OCI-LY3 (cell line): ENCODE data around the gene SCAF11.

Experiments used
- H2AFZ ChIP-seq: fragments of 200-600, 300-600 bp; shearing (Covaris generic); 2 replicates; pipeline ENCODE4 v1.6.0; 2014; ENCODE audit warnings: antibody characterized with exemption, low read depth, low read length
- H3K27ac ChIP-seq: fragments of 200-600, 300-600 bp; sonication (generic); 2 replicates; pipeline ENCODE4 v1.5.1; 2014; ENCODE audit warnings: mild to moderate bottlenecking, low read length, moderate library complexity, mixed read lengths
- H3K27me3 ChIP-seq: fragments of 200-600, 300-600 bp; sonication (generic); 2 replicates; pipeline ENCODE4 v1.6.1; 2014; ENCODE audit warnings: low read depth, low read length, mixed read lengths
- H3K36me3 ChIP-seq: fragments of 200-600, 300-600 bp; sonication (generic); replicated peaks from 2 replicates; pipeline ENCODE3; 2014; ENCODE audit warnings: low read depth, low read length, mixed read lengths
- H3K4me1 ChIP-seq: fragments of 300-600, 200-600 bp; sonication (generic); 2 replicates; pipeline ENCODE4 v1.6.1; 2014; ENCODE audit warnings: low read length, mixed read lengths
- H3K4me2 ChIP-seq: fragments of 200-600, 300-600 bp; sonication (generic); 2 replicates; pipeline ENCODE4 v1.6.1; 2014; ENCODE audit warnings: low read length, mixed read lengths
- H3K4me3 ChIP-seq: fragments of 300-600, 200-600 bp; sonication (generic); 2 replicates; pipeline ENCODE4 v1.5.1; 2014; ENCODE audit warnings: antibody characterized with exemption, mild to moderate bottlenecking, low read length, moderate library complexity
- H3K79me2 ChIP-seq: fragments of 300-600, 200-600 bp; shearing (Covaris generic); 2 replicates; pipeline ENCODE4 v1.6.1; 2014; ENCODE audit warnings: mild to moderate bottlenecking, low read length, mixed read lengths
- H3K9ac ChIP-seq: fragments of 300-600, 200-600 bp; shearing (Covaris generic); 2 replicates; pipeline ENCODE4 v1.6.0; 2014; ENCODE audit warnings: mild to moderate bottlenecking, low read length, moderate library complexity
- H3K9me3 ChIP-seq: fragments of 200-600, 300-600 bp; shearing (Covaris generic); 2 replicates; pipeline ENCODE4 v1.6.1; 2014; ENCODE audit warnings: low read length, mixed read lengths; ENCODE audit not compliant: insufficient read depth
- H4K20me1 ChIP-seq: fragments of 200-600, 300-600 bp; sonication (generic); 2 replicates; pipeline ENCODE4 v1.6.1; 2016; ENCODE audit warnings: low read length, mixed read lengths; ENCODE audit not compliant: insufficient read depth
- CTCF ChIP-seq: fragments of 200-600, 300-600 bp; sonication (generic); IDR thresholded peaks from 2 replicates; pipeline ENCODE4 v1.5.1; 2014; ENCODE audit warnings: antibody characterized with exemption, low read length, low read depth
- EZH2phosphoT487 ChIP-seq: fragments of 200-600 bp; shearing (Covaris generic); IDR thresholded peaks from 2 replicates; pipeline ENCODE4 v1.6.1; 2018; ENCODE audit warnings: antibody characterized with exemption, mixed run types, low read depth

The SCAF11 gene

GRCh38 chr12:45989721-45990467 lies 480 bp downstream of the SCAF11 start:
- Histone ChIP-seq H3K36me3 (peaks cover 23% of the 10 kb centered on the region), H3K27me3 (no peaks in the 10 kb centered on the region), H3K4me1 (peaks cover 39% of the 10 kb centered on the region), H3K79me2 (peaks cover 55% of the 10 kb centered on the region), H3K4me2 (peak overlapping the region; percentile 82), H2AFZ (no peak overlapping the region), H3K27ac (peak overlapping the region; percentile 96), H4K20me1 (peaks cover 39% of the 10 kb centered on the region), H3K4me3 (peak overlapping the region; percentile 82), H3K9ac (peak overlapping the region; percentile 92), H3K9me3 (peaks cover 10% of the 10 kb centered on the region; the same call in 1 of the 2 replicates)
- TF ChIP-seq EZH2phosphoT487, result no peak
- no peak for TF ChIP-seq CTCF

GRCh38 chr12:45989287-45989686 lies 1.1 kb downstream of the SCAF11 start:
- H3K79me2 ChIP-seq, result peaks cover 61% of the 10 kb centered on the region
- H3K27ac ChIP-seq, result peak overlapping the region; percentile 96
- peaks cover 43% of the 10 kb centered on the region for H3K4me1 ChIP-seq
- peak overlapping the region; percentile 82 for H3K4me2 ChIP-seq
- no peaks in the 10 kb centered on the region for H3K27me3 ChIP-seq
- H3K9me3 ChIP-seq, result peaks cover 11% of the 10 kb centered on the region; the same call in 1 of the 2 replicates
- H3K36me3 ChIP-seq, result peaks cover 26% of the 10 kb centered on the region
- peak overlapping the region; percentile 92 for H3K9ac ChIP-seq
- H2AFZ ChIP-seq, result no peak overlapping the region
- peak overlapping the region; percentile 82 for H3K4me3 ChIP-seq
- peaks cover 40% of the 10 kb centered on the region for H4K20me1 ChIP-seq
- TF ChIP-seq EZH2phosphoT487 (no peak), CTCF (no peak)

GRCh38 chr12:45988264-45988663 lies 2.1 kb downstream of the SCAF11 start:
- Histone ChIP-seq H3K79me2 (peaks cover 71% of the 10 kb centered on the region), H3K27me3 (no peaks in the 10 kb centered on the region), H3K27ac (peak overlapping the region; percentile 96), H4K20me1 (peaks cover 50% of the 10 kb centered on the region), H3K9me3 (peaks cover 11% of the 10 kb centered on the region; the same call in 1 of the 2 replicates), H2AFZ (no peak overlapping the region), H3K4me2 (peak overlapping the region; percentile 82), H3K4me3 (peak overlapping the region; percentile 82), H3K9ac (peak overlapping the region; percentile 92), H3K36me3 (peaks cover 30% of the 10 kb centered on the region), H3K4me1 (peaks cover 53% of the 10 kb centered on the region)
- no peak for TF ChIP-seq CTCF
- no peak for TF ChIP-seq EZH2phosphoT487

GRCh38 chr12:45987340-45987727 lies 3.0 kb downstream of the SCAF11 start:
- Histone ChIP-seq H3K27ac (peak overlapping the region; percentile 96), H4K20me1 (peaks cover 60% of the 10 kb centered on the region), H2AFZ (no peak overlapping the region), H3K9me3 (peaks cover 11% of the 10 kb centered on the region; the same call in 1 of the 2 replicates), H3K4me1 (peaks cover 52% of the 10 kb centered on the region), H3K9ac (peak overlapping the region; percentile 92; the same call in 1 of the 2 replicates), H3K79me2 (peaks cover 80% of the 10 kb centered on the region), H3K27me3 (no peaks in the 10 kb centered on the region), H3K4me3 (peak overlapping the region; percentile 82), H3K4me2 (peak overlapping the region; percentile 82), H3K36me3 (peaks cover 36% of the 10 kb centered on the region)
- TF ChIP-seq EZH2phosphoT487 (no peak), CTCF (no peak)
